NCI-H1694 treated with DMSO at 0.1 percent for 48 hours (cell line): ENCODE measurements around the gene TYW1.
"Not testable (repeated sequence)": the region's sequence is repeated elsewhere in the genome, so short reads cannot be mapped to it uniquely, and the experiment has no call there.

Experiments
- DNase-seq: peaks from one replicate; lab custom pipeline; 2025; lab: John Stamatoyannopoulos, UW

TYW1 gene

GRCh38 chr7:67191002-67191720 lies 194.5 kb downstream of the TYW1 start:
- not testable (repeated sequence) for DNase-seq

- DNase-seq: not testable (repeated sequence)
These were observed 195.6 kb downstream of the TYW1 start for GRCh38 chr7:67192123-67192702.

GRCh38 chr7:67192889-67193613 lies 196.4 kb downstream of the TYW1 start:
- peak; percentile 73 for DNase-seq

- DNase-seq: not testable (repeated sequence)
These were observed 199.5 kb downstream of the TYW1 start for GRCh38 chr7:67196176-67196575.

- not testable (repeated sequence) for DNase-seq
These were observed 202.4 kb downstream of the TYW1 start for GRCh38 chr7:67198865-67199526.

- DNase-seq: not testable (repeated sequence)
These were observed 209.1 kb downstream of the TYW1 start for GRCh38 chr7:67205772-67206171.

GRCh38 chr7:67206452-67206851 lies 209.8 kb downstream of the TYW1 start:
- DNase-seq: no peak

GRCh38 chr7:67208656-67209055 lies 212.0 kb downstream of the TYW1 start:
- DNase-seq: not testable (repeated sequence)

GRCh38 chr7:67209256-67209655 lies 212.6 kb downstream of the TYW1 start:
- no peak for DNase-seq

- no peak for DNase-seq
These were observed 213.9 kb downstream of the TYW1 start for GRCh38 chr7:67210567-67210966.

GRCh38 chr7:67211650-67212330 lies 215.2 kb downstream of the TYW1 start:
- DNase-seq: not testable (repeated sequence)

GRCh38 chr7:67213038-67213437 lies 216.4 kb downstream of the TYW1 start:
- not testable (repeated sequence) for DNase-seq

- DNase-seq: not testable (repeated sequence)
These were observed 226.9 kb downstream of the TYW1 start for GRCh38 chr7:67223551-67223950.

- not testable (repeated sequence) for DNase-seq
These were observed 229.8 kb downstream of the TYW1 start for GRCh38 chr7:67226340-67226907.

GRCh38 chr7:67226967-67227366 lies 230.3 kb downstream of the TYW1 start:
- not testable (repeated sequence) for DNase-seq

GRCh38 chr7:67229018-67229417 lies 232.4 kb downstream of the TYW1 start:
- not testable (repeated sequence) for DNase-seq

- DNase-seq: not testable (repeated sequence)
These were observed 233.4 kb downstream of the TYW1 start for GRCh38 chr7:67230029-67230428.

GRCh38 chr7:67233506-67233905 lies 236.9 kb downstream of the TYW1 start:
- DNase-seq: not testable (repeated sequence)

GRCh38 chr7:67236216-67236615 lies 239.6 kb downstream of the TYW1 start:
- DNase-seq: not testable (repeated sequence)

- DNase-seq: not testable (repeated sequence)
These were observed 246.2 kb downstream of the TYW1 start for GRCh38 chr7:67242871-67243270.

GRCh38 chr7:67248364-67248763 lies 251.7 kb downstream of the TYW1 start:
- DNase-seq: not testable (repeated sequence)
